OCI-LY3 (cell line): ENCODE measurements around the gene DSTN.

Experiments used
- EZH2phosphoT487 ChIP-seq: fragments of 200-600 bp; shearing (Covaris generic); IDR thresholded peaks from 2 replicates; pipeline ENCODE4 v1.6.1; 2018; ENCODE audit warnings: antibody characterized with exemption, mixed run types, low read depth
- TF ChIP-seq, protein P1 (sequence below): fragments of 200-600, 300-600 bp; sonication (generic); IDR thresholded peaks from 2 replicates; pipeline ENCODE4 v1.5.1; 2014; ENCODE audit warnings: antibody characterized with exemption, low read length, low read depth

DNA sequence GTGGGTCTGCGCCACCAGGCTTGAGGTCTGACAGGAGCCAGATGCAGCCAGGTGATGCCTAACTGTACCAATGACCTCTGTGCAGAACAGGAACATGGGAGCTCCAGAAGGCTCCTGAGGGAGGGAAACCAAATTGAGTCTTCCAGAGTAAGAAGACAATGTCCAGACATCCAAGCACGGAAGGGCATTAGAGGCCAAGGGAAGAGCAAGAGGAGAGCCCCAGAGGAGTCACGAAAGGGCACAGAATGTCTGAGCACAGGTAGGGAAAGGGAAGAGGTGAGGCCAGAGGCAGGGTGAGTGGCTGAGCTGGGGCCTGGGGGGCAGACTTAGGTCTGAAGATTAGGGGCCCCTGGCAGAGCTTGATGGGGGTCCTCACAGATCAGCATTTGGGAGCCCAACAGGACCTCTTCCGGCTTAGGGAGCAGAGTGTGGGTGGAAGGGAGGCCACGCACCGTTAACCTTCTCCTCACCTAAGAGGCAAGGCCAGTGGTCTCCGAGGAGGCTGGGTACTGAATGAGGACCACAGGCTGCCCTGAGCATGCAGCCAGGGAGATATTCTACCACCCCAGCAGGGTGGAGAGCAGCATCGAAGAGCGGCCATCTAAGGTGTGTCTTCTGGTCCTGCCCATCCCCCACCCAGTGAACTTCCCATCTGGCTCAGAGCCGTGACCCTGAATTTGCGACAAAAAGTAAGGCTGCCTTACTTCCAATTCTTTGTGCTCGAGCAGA lies 70.4 kb downstream of the DSTN start:
- TF ChIP-seq, protein P1, sequence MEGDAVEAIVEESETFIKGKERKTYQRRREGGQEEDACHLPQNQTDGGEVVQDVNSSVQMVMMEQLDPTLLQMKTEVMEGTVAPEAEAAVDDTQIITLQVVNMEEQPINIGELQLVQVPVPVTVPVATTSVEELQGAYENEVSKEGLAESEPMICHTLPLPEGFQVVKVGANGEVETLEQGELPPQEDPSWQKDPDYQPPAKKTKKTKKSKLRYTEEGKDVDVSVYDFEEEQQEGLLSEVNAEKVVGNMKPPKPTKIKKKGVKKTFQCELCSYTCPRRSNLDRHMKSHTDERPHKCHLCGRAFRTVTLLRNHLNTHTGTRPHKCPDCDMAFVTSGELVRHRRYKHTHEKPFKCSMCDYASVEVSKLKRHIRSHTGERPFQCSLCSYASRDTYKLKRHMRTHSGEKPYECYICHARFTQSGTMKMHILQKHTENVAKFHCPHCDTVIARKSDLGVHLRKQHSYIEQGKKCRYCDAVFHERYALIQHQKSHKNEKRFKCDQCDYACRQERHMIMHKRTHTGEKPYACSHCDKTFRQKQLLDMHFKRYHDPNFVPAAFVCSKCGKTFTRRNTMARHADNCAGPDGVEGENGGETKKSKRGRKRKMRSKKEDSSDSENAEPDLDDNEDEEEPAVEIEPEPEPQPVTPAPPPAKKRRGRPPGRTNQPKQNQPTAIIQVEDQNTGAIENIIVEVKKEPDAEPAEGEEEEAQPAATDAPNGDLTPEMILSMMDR, result no peak
- TF ChIP-seq EZH2phosphoT487, result no peak
